A673 (cell line): Measurements from ENCODE around the gene CDC40.

Experiments used
- EZH2 ChIP-seq: fragments of 200-600 bp; sonication (generic); IDR thresholded peaks from 2 replicates; pipeline ENCODE4 v1.6.1; 2017; ENCODE audit warnings: borderline replicate concordance, low read depth, mild to moderate bottlenecking, mixed read lengths, antibody characterized with exemption, low read length; ENCODE audit not compliant: poor library complexity, severe bottlenecking
- TF ChIP-seq, protein P1 (sequence below): fragments of 300-800, 200-600 bp; sonication (generic); conservative IDR thresholded peaks from 2 replicates; pipeline ENCODE4 v1.5.1; 2017; ENCODE audit warnings: low read depth, mild to moderate bottlenecking, antibody characterized with exemption, low read length, moderate library complexity, mixed read lengths

DNA sequence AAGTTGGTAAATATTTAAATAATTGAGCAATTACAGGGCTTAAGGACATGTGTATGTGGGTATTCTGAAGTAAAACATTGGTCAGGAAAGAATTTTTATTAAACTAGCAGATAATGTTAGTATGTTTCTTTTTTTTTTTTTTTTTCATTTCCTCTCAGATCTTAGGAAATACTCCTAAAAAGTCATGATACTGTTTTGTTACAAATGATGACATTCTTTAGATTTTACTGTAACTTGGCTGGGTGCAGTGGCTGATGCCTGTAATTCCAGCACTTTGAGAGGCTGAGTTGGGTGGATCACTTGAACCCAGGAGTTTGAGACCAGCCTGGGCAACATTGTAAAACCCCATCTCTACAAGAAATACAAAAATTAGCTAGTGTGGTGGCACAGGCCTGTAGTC is 41.5 kb downstream of the CDC40 start:
- TF ChIP-seq, protein P1, sequence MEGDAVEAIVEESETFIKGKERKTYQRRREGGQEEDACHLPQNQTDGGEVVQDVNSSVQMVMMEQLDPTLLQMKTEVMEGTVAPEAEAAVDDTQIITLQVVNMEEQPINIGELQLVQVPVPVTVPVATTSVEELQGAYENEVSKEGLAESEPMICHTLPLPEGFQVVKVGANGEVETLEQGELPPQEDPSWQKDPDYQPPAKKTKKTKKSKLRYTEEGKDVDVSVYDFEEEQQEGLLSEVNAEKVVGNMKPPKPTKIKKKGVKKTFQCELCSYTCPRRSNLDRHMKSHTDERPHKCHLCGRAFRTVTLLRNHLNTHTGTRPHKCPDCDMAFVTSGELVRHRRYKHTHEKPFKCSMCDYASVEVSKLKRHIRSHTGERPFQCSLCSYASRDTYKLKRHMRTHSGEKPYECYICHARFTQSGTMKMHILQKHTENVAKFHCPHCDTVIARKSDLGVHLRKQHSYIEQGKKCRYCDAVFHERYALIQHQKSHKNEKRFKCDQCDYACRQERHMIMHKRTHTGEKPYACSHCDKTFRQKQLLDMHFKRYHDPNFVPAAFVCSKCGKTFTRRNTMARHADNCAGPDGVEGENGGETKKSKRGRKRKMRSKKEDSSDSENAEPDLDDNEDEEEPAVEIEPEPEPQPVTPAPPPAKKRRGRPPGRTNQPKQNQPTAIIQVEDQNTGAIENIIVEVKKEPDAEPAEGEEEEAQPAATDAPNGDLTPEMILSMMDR: no peak
- TF ChIP-seq EZH2: no peak
